MCF 10A (cell line): ENCODE results near the gene SAMD14. TPM values are rescaled to one million over a fixed set of nuclear protein-coding genes. Genes with fewer than 3 reads are reported as not detected.

ENCODE experiments used
- BruUV-seq: library from RNA; stranded (reverse); fragments of 400-500 nt; replicated peaks from 2 replicates; lab custom pipeline; 2021; lab: Mats Ljungman, UMichigan
- CTCF ChIA-PET: fragments of 300-600 bp; sonication (Branson Sonifier 250); formaldehyde crosslinking; extraction: SDS; loops from one replicate; lab custom pipeline; 2021; ENCODE audit warnings: antibody characterized with exemption, inconsistent platforms; lab: Yijun Ruan, JAX
- POLR2A ChIA-PET: fragments of 300-600, 350-650 bp; sonication (Branson Sonifier 250); formaldehyde crosslinking; extraction: SDS; loops from one replicate; lab custom pipeline; 2020; ENCODE audit warnings: antibody characterized with exemption, inconsistent platforms; lab: Yijun Ruan, JAX
- DNase-seq: peaks from one replicate; pipeline ENCODE4 v3.0.0-alpha.2; 2018; ENCODE audit not compliant: unreplicated experiment
- H3K27ac Mint-ChIP-seq: one replicate; pipeline ENCODE4 v1.8.0; 2022; ENCODE audit warnings: mild to moderate bottlenecking, low read depth, mixed read lengths; ENCODE audit not compliant: unreplicated experiment
- H3K27me3 Mint-ChIP-seq: one replicate; pipeline ENCODE4 v1.8.0; 2022; ENCODE audit warnings: mixed read lengths; ENCODE audit not compliant: insufficient read depth, unreplicated experiment
- H3K36me3 Mint-ChIP-seq: one replicate; pipeline ENCODE4 v1.8.0; 2022; ENCODE audit warnings: mild to moderate bottlenecking, moderate library complexity, mixed read lengths; ENCODE audit not compliant: insufficient read depth, unreplicated experiment
- H3K4me1 Mint-ChIP-seq: one replicate; pipeline ENCODE4 v1.8.0; 2022; ENCODE audit warnings: mixed read lengths; ENCODE audit not compliant: insufficient read depth, unreplicated experiment
- H3K4me3 Mint-ChIP-seq: one replicate; pipeline ENCODE4 v1.8.0; 2022; ENCODE audit warnings: mild to moderate bottlenecking, moderate library complexity, mixed read lengths; ENCODE audit not compliant: unreplicated experiment
- H3K9me3 Mint-ChIP-seq: one replicate; pipeline ENCODE4 v1.8.0; 2022; ENCODE audit warnings: mixed read lengths; ENCODE audit not compliant: unreplicated experiment
- CTCF ChIP-seq: fragments of 200-600 bp; IDR thresholded peaks from one replicate; pipeline ENCODE4 v1.8.0; 2022; ENCODE audit warnings: antibody characterized with exemption, mild to moderate bottlenecking; ENCODE audit not compliant: unreplicated experiment
- intact Hi-C: fragments of 100-400 bp; cut with micrococcal nuclease; formaldehyde crosslinking; loops from 2 replicates; pipeline ENCODE4 v1.14.1; 2022
- total RNA-seq: library from RNA; stranded (reverse); gene quantifications from 2 replicates; pipeline ENCODE4 v1.2.3, GENCODE V29; 2022

The SAMD14 gene
- total RNA-seq, 1 experiment from 2014 or later: 0.09 TPM

DNA sequence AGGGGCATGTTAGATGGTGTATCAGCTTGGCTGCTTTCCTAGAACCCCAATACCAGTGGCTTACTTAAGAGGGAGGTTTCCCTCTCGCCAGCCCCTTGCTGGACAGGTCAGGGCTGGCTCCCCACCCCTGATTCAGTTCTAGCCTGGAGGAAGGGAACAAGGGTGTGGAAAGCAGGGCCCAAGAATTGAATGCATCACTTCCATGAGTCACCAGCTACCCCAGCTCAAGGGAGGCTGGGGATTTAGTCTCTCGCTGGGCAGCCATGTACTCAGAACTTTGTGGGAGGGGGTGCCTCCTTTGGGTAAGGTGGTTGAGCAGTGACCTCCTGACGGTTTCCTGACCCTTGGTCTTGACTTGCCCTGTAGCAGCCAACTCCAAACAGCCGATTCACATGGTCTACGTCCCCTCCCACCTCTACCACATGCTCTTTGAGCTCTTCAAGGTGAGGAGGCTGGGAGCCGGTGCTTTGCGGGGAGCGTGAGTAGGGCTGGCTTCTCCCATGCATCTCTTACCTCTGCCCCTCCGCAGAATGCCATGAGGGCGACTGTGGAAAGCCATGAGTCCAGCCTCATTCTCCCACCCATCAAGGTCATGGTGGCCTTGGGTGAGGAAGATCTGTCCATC lies 22.1 kb downstream of the SAMD14 start:
- peak overlapping the region; percentile 39 for H3K27ac Mint-ChIP-seq

DNA sequence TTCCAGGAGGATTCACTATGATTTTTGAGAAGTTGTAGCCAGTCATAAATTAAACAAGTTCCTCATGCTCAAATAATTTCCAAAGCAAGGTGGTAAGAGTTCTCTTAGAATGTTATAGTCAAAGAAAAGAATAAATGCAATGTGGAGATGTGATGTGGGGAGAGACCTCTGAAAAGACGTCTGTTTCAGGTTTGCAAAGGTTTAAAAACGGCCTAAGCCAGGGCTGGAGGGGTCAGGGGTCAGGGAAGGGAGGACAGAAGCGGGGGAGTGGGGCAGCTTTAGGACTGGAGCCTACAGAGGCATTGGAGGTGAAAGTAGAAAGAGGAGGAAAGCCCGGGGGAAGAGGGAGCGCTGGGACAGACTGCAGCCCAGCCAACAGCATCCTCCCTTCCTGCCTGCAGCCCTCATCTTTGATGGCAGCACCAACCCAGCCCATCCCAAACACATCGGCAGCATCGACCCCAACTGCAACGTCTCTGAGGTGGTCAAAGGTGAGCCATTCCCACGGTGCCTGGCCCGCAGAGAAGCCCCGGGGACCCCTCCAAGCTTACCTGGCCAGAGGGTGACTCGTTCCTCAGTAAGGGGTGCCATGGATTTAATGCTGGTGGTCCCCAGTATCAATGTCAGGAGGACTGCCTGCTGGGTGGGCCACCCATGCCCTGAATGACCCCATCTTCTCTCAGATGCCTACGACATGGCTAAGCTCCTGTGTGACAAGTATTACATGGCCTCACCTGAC lies 23.4 kb downstream of the SAMD14 start:
- Mint-ChIP-seq H3K4me3 (no peak overlapping the region), H3K27me3 (no peaks in the 10 kb centered on the region), H3K36me3 (peaks cover 6% of the 10 kb centered on the region), H3K4me1 (peaks cover 23% of the 10 kb centered on the region), H3K27ac (no peak overlapping the region), H3K9me3 (no peaks in the 10 kb centered on the region)
- POLR2A ChIA-PET: interaction anchor here (3.4 kb wide), 1 partner anchor 43 kb away, joined by 14 read pairs; the partner anchor contains the start of gene PPP1R9B
- CTCF ChIA-PET: interaction anchor here (0.6 to 6.3 kb wide), 6 partner anchors 9 to 350 kb away, joined by 3 to 44 read pairs (median 4); partner anchors contain the start of gene PDK2
- DNase-seq: no peak
- BruUV-seq: no TSS peak
- intact Hi-C loops: no loop called here
- no peak for TF ChIP-seq CTCF

More for the DNA sequence above, 22.1 kb downstream of the SAMD14 start:
- H3K4me1 Mint-ChIP-seq: peaks cover 23% of the 10 kb centered on the region
- no peaks in the 10 kb centered on the region for H3K9me3 Mint-ChIP-seq
- peaks cover 11% of the 10 kb centered on the region for H3K36me3 Mint-ChIP-seq
- intact Hi-C loops: no loop called here
- no TSS peak for BruUV-seq
- ChIA-PET CTCF (interaction anchor here (0.7 to 6.3 kb wide), 7 partner anchors 11 to 54 kb away, joined by 3 to 44 read pairs (median 4); partner anchors contain the start of gene PDK2), POLR2A (interaction anchor here (0.6 to 3.4 kb wide), 11 partner anchors 7 to 276 kb away, joined by 3 to 14 read pairs (median 3); partner anchors contain the start of genes ITGA3 and PPP1R9B)
- no peak overlapping the region for H3K4me3 Mint-ChIP-seq
- no peak for TF ChIP-seq CTCF
- peak; percentile 87 for DNase-seq
- H3K27me3 Mint-ChIP-seq: no peaks in the 10 kb centered on the region

- POLR2A ChIA-PET: no interaction called here
Measured at GRCh38 chr17:50105811-50106210, 24.1 kb downstream of the SAMD14 start.

More at GRCh38 chr17:50105811-50106210, 24.1 kb downstream of the SAMD14 start:
- Mint-ChIP-seq H3K27ac (no peak overlapping the region), H3K4me1 (peaks cover 23% of the 10 kb centered on the region), H3K9me3 (no peaks in the 10 kb centered on the region), H3K27me3 (no peaks in the 10 kb centered on the region), H3K4me3 (no peak overlapping the region), H3K36me3 (peaks cover 6% of the 10 kb centered on the region)
- DNase-seq: no peak
- no peak for TF ChIP-seq CTCF
- no TSS peak for BruUV-seq
- intact Hi-C loops: no loop called here
- CTCF ChIA-PET: interaction anchor here (6.3 kb wide), 1 partner anchor 13 kb away, joined by 44 read pairs; the partner anchor contains the start of gene PDK2
